ENCODE results near the gene SFMBT2. TPM values are rescaled to one million over a fixed set of nuclear protein-coding genes. Genes with fewer than 3 reads are reported as not detected.
"Not testable (repeated sequence)": the region's sequence is repeated elsewhere in the genome, so short reads cannot be mapped to it uniquely, and the experiment has no call there.

SFMBT2 gene
- total RNA-seq, 1 experiment from 2014 or later, result 7.4 TPM

GRCh38 chr10:7400068-7400715 is 10.6 kb downstream of the SFMBT2 start:
- TF ChIP-seq, protein P1, sequence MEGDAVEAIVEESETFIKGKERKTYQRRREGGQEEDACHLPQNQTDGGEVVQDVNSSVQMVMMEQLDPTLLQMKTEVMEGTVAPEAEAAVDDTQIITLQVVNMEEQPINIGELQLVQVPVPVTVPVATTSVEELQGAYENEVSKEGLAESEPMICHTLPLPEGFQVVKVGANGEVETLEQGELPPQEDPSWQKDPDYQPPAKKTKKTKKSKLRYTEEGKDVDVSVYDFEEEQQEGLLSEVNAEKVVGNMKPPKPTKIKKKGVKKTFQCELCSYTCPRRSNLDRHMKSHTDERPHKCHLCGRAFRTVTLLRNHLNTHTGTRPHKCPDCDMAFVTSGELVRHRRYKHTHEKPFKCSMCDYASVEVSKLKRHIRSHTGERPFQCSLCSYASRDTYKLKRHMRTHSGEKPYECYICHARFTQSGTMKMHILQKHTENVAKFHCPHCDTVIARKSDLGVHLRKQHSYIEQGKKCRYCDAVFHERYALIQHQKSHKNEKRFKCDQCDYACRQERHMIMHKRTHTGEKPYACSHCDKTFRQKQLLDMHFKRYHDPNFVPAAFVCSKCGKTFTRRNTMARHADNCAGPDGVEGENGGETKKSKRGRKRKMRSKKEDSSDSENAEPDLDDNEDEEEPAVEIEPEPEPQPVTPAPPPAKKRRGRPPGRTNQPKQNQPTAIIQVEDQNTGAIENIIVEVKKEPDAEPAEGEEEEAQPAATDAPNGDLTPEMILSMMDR (IDR thresholded peaks at IDR 0.05; ENCODE audit: unreplicated experiment), result no peak
- intact Hi-C loops (cut with micrococcal nuclease), result no loop called here
- Mint-ChIP-seq H3K4me1 (ENCODE audit: insufficient read depth, unreplicated experiment) (no peaks in the 10 kb centered on the region), H3K27me3 (ENCODE audit: insufficient read depth, unreplicated experiment) (no peaks in the 10 kb centered on the region), H3K27ac (ENCODE audit: low read depth, unreplicated experiment) (no peak overlapping the region), H3K36me3 (ENCODE audit: insufficient read depth, unreplicated experiment) (peaks cover 9% of the 10 kb centered on the region), H3K9me3 (ENCODE audit: unreplicated experiment) (no peaks in the 10 kb centered on the region), H3K4me3 (ENCODE audit: unreplicated experiment) (no peak overlapping the region)
- ChIA-PET POLR2A (no interaction called here), CTCF (interaction anchor here (1.1 kb wide), 1 partner anchor 17 kb away, joined by 3 read pairs; no protein-coding TSS in a partner anchor)
- no TSS peak for BruUV-seq (replicated peaks)
- DNase-seq (ENCODE audit: unreplicated experiment), result no peak

GRCh38 chr10:7399533-7399932 is 11.3 kb downstream of the SFMBT2 start:
- H3K4me1 Mint-ChIP-seq (ENCODE audit: insufficient read depth, unreplicated experiment), result no peaks in the 10 kb centered on the region
- H3K9me3 Mint-ChIP-seq (ENCODE audit: unreplicated experiment), result no peaks in the 10 kb centered on the region
- DNase-seq (ENCODE audit: unreplicated experiment), result no peak
- H3K27ac Mint-ChIP-seq (ENCODE audit: low read depth, unreplicated experiment), result no peak overlapping the region
- POLR2A ChIA-PET, result no interaction called here
- intact Hi-C loops (cut with micrococcal nuclease), result no loop called here
- peaks cover 9% of the 10 kb centered on the region for H3K36me3 Mint-ChIP-seq (ENCODE audit: insufficient read depth, unreplicated experiment)
- H3K27me3 Mint-ChIP-seq (ENCODE audit: insufficient read depth, unreplicated experiment), result no peaks in the 10 kb centered on the region
- TF ChIP-seq, protein P1 (IDR thresholded peaks at IDR 0.05; ENCODE audit: unreplicated experiment), result no peak
- BruUV-seq (replicated peaks), result no TSS peak
- CTCF ChIA-PET, result interaction anchor here (1.1 kb wide), 1 partner anchor 18 kb away, joined by 3 read pairs; no protein-coding TSS in a partner anchor
- no peak overlapping the region for H3K4me3 Mint-ChIP-seq (ENCODE audit: unreplicated experiment)

DNA sequence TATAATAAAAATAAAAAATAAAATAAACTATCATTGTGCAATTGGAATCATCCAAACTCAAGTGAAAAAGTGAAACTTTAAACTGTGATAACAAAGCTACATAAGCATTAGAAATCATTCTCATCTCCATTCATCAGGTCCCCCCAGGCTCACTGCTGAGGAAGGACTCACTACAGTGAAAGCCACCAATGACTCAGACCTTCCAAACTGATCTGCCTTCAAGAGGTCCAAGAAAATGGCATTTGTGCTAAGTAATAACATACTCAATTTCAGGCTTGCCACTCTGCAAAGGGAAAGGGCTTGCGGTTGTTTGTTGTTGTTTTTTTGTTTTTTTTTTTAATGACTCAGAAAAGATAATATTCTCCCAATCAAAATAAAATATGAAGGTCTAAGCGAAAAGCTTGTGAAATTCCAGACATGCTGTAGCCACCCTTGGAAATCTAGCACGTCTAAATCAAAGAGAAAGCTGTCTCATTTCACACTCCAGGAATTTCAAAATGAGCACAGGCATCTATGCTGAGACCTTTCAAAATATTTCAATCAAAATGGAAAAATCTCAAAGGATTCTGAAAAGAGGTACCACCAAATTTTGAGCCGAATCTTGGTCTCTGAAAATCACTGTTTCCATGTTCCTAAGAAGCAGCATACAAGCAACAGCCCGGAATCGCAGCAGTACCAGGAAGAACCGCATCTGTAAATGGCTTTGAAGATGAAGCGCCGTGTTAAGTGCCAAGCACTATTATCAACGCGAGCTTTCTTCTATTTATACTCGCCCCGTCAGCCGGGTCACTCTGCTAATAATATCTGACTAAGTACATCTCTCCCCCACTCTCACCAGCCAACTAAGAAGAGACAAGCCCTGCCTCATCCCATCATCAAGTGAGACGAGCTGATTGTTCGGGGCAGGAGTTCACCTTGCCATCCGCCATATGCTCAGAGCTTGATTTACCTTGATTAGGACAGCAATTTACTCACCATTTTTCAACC is 13.5 kb downstream of the SFMBT2 start:
- Mint-ChIP-seq H3K27me3 (ENCODE audit: insufficient read depth, unreplicated experiment) (no peaks in the 10 kb centered on the region), H3K4me1 (ENCODE audit: insufficient read depth, unreplicated experiment) (no peaks in the 10 kb centered on the region), H3K27ac (ENCODE audit: low read depth, unreplicated experiment) (no peak overlapping the region), H3K4me3 (ENCODE audit: unreplicated experiment) (no peak overlapping the region), H3K36me3 (ENCODE audit: insufficient read depth, unreplicated experiment) (peaks cover 7% of the 10 kb centered on the region), H3K9me3 (ENCODE audit: unreplicated experiment) (no peaks in the 10 kb centered on the region)
- CTCF ChIA-PET, result interaction anchor here (1.0 kb wide), 1 partner anchor 86 kb away, joined by 5 read pairs; no protein-coding TSS in a partner anchor
- TF ChIP-seq, protein P1 (IDR thresholded peaks at IDR 0.05; ENCODE audit: unreplicated experiment), result no peak
- intact Hi-C loops (cut with micrococcal nuclease), result no loop called here
- BruUV-seq (replicated peaks), result no TSS peak
- DNase-seq (ENCODE audit: unreplicated experiment), result peak; percentile 27
- POLR2A ChIA-PET, result interaction anchor here (0.7 to 1.1 kb wide), 2 partner anchors 12 to 954 kb away, joined by 3 read pairs; no protein-coding TSS in a partner anchor

- POLR2A ChIA-PET; intact Hi-C loops (cut with micrococcal nuclease); H3K4me1 Mint-ChIP-seq (ENCODE audit: insufficient read depth, unreplicated experiment); H3K9me3 Mint-ChIP-seq (ENCODE audit: unreplicated experiment); BruUV-seq (replicated peaks); H3K27ac Mint-ChIP-seq (ENCODE audit: low read depth, unreplicated experiment); H3K36me3 Mint-ChIP-seq (ENCODE audit: insufficient read depth, unreplicated experiment); DNase-seq (ENCODE audit: unreplicated experiment); H3K27me3 Mint-ChIP-seq (ENCODE audit: insufficient read depth, unreplicated experiment); H3K4me3 Mint-ChIP-seq (ENCODE audit: unreplicated experiment); CTCF ChIA-PET: not testable (repeated sequence)
Measured at GRCh38 chr10:7392301-7392700, 18.5 kb downstream of the SFMBT2 start.
